ENCODE results near the gene PTPRU.

Gene PTPRU

GRCh38 chr1:29270929-29271521 is 34.7 kb downstream of the PTPRU start:
- no peak for DNase-seq

- no peak for DNase-seq
Observed at GRCh38 chr1:29271724-29272123, 35.4 kb downstream of the PTPRU start.

DNA sequence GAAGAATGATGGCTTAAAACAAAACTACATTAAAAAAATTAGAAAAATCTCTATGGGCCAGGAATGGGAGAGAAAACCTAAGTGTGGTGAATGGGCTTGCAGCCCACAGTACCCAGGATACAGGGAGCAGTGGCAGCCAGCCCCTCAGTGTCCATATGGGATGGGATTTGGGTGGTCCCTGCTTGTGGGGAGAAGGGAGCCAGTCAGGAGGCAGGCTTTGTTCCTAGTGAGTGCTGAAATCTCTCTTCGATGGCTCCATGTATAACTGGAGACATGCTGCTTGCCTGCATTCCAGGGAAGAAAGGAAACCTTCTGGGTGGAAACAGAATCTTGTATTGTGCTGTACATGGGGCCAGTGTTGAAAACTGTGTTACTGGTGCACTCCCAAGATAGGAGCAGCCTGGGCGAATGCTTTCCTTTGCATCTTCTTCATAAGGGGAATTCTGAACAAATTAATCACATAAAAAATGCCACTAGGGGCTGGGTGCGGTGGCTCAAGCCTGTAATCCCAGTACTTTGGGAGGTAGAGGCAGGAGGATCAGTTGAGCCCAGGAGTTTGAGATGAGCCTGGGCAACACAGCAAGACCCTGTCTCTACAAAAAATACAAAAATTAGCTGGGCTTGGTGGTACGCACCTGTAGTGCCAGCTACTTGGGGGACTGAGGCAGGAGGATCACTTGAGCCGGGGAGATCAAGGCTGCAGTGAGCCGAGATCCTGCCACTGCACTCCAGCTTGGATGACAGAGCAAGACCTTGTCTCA is 36.0 kb downstream of the PTPRU start:
- DNase-seq = no peak

DNA sequence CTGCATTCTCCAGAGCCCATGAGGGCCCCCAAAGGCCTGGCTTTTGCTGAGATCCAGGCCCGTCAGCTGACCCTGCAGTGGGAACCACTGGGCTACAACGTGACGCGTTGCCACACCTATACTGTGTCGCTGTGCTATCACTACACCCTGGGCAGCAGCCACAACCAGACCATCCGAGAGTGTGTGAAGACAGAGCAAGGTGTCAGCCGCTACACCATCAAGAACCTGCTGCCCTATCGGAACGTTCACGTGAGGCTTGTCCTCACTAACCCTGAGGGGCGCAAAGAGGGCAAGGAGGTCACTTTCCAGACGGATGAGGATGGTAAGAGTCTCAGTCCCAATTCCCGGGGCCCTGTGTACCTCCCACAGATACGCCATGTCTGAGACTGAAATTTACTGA is 39.1 kb downstream of the PTPRU start:
- DNase-seq = no peak

- no peak for DNase-seq
Observed at GRCh38 chr1:29278124-29278523, 41.8 kb downstream of the PTPRU start.

DNA sequence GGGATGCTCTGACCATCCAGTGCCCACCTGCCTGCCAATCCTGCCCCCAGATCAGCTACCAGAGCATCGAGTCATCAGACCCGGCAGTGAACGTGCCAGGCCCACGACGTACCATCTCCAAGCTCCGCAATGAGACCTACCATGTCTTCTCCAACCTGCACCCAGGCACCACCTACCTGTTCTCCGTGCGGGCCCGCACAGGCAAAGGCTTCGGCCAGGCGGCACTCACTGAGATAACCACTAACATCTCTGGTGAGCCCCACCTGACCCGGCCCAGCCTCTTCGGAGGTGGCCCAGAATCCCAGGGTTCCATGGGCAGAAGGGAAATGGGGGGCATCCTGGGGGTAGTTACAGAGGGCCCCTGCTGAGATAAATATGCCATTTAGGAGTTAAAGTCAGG is 43.1 kb downstream of the PTPRU start:
- DNase-seq = no peak

DNA sequence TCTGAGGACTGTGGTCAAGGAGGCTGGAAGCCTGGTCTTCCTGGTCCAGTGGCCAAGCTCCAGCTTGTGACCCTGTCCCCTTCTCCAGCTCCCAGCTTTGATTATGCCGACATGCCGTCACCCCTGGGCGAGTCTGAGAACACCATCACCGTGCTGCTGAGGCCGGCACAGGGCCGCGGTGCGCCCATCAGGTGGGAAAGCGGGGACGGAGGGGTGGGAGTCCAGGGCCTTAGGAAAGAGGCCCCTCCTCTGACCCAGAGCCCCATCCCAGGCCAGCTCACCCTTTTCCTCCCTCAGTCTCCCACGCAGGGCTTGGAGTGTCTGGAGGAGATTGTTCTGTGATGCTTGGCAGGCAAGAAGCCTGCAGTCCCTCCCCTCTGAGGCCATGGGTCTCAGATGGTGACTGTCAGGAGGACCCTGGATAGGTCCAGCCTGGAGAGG is 43.6 kb downstream of the PTPRU start:
- no peak for DNase-seq

DNA sequence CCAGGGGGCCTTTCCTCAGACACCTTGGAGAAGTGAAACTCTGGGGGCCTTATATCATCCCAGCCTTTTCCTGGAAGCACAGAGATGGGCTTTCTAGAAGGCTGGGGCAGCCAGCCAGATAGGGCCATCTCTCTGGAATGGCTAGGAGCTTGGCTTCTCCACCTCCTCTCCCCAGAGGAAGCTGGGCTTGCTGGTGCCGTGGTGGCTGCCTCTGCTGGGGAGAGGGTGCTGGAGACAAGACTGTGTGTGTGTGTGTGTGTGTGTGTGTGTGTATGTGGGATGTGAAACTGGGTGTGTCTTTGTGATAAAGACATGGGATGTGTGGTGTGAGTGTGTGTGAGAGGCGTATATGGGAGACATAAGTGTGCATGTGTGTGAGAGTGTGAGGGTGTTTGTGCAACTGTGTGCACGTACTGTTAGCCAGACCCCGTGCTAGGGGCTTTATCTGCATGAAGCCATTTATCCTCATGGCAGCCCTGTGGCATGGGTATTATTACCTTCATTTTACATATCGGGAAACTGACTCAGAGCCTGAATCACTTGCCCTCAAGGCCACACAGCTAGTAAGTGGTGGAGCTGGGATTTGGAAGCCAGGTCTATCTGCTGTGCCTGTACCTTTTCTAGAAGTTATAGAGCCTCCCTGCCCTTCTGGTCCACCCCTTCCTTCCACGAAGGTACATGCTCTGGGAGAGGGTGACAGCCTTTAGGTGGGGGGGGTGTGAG is 44.2 kb downstream of the PTPRU start:
- DNase-seq = no peak

GRCh38 chr1:29281571-29281970 is 45.2 kb downstream of the PTPRU start:
- no peak for DNase-seq

- no peak for DNase-seq
Observed at GRCh38 chr1:29282135-29282923, 46.0 kb downstream of the PTPRU start.

DNA sequence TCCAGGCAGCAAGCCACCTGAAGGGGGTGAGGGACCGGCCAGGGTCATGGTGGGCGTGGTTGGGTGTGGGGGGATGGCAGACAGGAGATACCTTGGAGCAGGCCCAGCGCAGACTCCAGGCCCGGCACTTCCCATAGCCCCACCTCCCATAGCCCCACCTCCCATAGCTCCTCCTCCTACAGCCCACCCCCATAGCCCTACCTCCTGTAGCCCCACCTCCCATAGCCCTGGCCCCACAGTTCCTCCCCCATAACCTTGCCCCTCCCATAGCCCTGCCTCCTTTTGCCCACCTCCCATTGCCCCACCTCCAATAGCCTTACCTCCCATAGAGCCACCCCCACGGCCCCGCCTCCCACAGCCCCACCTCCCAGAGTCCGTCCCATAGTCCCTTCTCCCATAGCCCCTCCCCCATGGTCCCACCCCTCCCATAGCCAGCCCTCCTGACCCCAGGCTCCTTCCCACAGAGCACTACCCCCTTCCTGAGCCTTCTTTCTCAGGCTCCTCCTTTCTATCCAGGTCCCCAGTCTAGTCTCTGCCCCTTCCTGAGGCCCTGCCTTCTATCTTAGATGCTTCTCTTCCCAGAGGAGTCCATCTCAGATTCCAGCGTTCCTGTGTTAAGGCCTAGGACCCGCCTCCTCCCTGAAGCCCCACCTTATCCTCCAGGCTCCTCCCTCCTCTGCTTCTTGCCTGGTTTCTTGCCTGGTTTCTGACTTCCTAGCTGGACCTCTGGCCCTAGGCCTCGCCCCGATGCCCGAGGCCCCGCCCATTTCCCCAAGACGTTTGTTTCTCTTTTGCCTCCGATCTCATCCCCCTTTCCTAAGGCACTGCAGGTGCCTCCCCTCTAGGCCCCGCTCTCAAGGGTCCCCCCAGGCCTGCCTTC is 46.8 kb downstream of the PTPRU start:
- DNase-seq = peak; percentile 55

DNA sequence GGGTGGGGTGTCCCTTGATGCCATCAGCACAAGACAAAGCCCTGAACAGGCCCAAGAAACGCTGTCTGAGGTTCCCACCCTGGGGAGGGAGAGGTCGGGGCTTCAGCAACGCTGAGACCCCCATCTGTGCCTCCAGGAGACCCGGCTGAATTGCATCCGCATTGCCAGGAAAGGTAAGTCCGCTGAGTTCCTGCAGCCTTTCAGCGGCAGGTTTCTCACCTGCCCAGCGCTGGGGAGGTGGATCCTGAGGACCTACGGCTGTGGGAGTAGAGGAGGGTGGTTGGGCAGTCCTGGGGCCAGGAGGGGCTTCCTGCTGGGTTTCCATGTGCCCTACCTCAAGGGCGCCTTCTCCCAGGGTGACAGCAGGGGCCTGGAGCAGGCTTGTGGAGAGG is 47.5 kb downstream of the PTPRU start:
- DNase-seq = no peak

GRCh38 chr1:29284286-29284960 is 48.1 kb downstream of the PTPRU start:
- DNase-seq = no peak

- no peak for DNase-seq
Observed at GRCh38 chr1:29284961-29285560, 48.7 kb downstream of the PTPRU start.

- DNase-seq = no peak
Observed at GRCh38 chr1:29285771-29286170, 49.4 kb downstream of the PTPRU start.

GRCh38 chr1:29286194-29286767 is 50.0 kb downstream of the PTPRU start:
- no peak for DNase-seq

DNA sequence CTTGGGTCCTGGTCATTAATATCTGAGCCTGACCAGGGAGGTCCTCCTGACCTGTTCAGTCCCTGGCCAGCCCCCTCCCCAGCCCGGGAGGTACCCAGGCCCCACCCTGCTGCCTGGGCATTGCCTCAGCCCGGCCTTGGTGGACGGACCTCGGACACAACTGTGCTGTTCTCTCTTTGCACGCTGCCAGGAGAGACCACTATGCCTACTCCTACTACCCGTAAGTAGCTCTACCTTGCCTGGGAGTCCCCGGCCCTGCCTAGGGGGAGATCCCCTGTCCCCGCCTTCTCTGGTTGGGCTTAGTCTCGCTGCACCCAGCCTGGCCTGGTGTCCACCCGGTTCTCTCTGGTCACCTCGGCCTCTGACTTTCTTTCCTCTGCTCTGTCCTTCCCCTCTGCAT is 53.2 kb downstream of the PTPRU start:
- no peak for DNase-seq

DNA sequence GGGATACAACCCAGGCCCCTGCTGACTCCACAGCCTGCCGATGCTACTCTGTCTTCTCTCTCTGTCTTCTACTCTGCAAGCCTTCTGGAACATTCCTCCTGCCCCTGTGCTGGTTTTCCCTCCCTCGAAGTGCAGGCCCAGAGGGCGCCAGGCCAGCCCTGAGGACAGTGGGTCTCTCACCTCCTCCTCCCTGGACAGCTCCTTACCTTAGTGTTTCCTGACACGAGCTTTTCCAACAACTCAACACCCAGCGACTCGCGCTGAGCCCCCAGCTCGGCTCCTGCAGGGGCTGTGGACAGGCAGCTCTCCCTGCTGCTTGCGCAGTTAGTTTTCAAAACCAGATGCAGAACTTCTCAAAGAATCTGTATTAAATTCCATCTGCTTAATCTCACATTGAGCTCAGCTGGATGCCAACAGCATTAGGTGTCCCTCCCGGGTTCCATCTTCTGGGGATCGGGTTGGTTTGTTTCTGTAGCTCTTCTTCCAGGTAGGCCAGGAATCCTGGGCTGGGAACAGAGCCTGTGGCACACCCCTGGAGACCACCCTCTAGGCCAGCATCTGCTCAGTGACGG is 54.2 kb downstream of the PTPRU start:
- DNase-seq = no peak

DNA sequence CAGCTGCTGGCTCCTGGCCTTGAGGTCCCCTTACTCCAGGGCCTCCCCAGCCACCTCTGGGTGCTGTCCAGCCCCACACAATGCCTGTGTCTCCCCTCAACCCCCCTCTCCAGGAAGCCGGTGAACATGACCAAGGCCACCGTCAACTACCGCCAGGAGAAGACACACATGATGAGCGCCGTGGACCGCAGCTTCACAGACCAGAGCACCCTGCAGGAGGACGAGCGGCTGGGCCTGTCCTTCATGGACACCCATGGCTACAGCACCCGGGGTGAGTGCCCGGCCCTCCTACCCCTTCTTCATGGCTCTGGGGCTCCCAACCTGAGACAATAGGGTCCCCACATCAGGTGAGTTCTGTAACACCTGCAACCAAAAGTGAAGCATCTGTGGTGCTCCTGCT is 55.4 kb downstream of the PTPRU start:
- no peak for DNase-seq

DNA sequence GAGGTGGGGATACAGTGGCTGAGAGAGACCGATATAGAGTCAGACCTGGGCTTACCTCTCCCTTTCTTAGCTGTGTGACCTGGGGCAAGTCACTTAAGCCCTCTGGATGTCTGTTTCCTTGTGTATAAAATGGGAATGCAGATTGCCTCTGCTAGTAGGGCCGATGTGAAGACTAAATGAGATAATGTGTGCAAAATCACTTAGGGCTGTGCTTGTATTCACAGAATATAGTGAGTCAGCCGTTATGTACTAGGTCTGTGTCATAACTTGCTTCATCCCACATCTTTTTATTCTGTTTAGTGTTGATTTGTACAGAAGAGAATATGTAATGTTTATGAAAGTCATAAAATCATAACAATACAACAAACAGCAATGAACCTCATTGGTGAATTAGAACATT is 56.0 kb downstream of the PTPRU start:
- no peak for DNase-seq

DNA sequence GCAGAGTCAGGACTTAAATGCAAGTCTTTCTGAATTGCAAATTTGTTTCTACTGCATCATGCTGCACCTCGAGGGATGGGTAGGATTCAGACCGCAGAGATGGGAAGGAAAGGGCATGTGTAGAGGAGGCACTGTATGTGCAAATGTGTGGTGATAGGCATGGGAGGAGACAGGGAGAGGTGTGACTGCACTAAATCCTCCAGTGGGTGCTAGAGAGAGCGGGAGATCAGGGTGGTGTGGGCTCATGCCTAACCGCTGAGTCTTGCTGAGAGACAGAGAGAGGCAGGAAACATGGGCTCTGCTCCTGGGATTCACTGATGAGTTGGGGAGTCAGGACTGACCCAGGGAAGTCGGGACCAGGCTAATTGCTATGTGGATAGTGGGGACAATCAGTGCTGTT is 61.1 kb downstream of the PTPRU start:
- DNase-seq = no peak
